Endodermal cell (in vitro differentiated cells): Measurements from ENCODE around the gene HOXD9. TPM values are rescaled to one million over a fixed set of nuclear protein-coding genes. Genes with fewer than 3 reads are reported as not detected.

Experiments
- DNase-seq: peaks from one replicate; pipeline ENCODE4 v3.0.0-alpha.2; 2017
- H3K27ac ChIP-seq: 2 replicates; pipeline ENCODE4 v1.5.1; 2013; ENCODE audit warnings: mild to moderate bottlenecking, low read depth, low read length, moderate library complexity
- H3K27me3 ChIP-seq: 2 replicates; pipeline ENCODE4 v1.6.1; 2013; ENCODE audit warnings: mild to moderate bottlenecking, low read length, moderate library complexity; ENCODE audit not compliant: insufficient read depth, control insufficient read depth, poor library complexity, severe bottlenecking
- H3K36me3 ChIP-seq: 2 replicates; pipeline ENCODE4 v1.7.0; 2013; ENCODE audit warnings: mild to moderate bottlenecking, low read length, moderate library complexity; ENCODE audit not compliant: control insufficient read depth, insufficient read depth
- H3K4me1 ChIP-seq: one replicate; pipeline ENCODE4 v1.7.0; 2013; ENCODE audit warnings: low read length; ENCODE audit not compliant: control insufficient read depth, insufficient read depth
- H3K4me3 ChIP-seq: 2 replicates; pipeline ENCODE4 v1.5.1; 2013; ENCODE audit warnings: mild to moderate bottlenecking, low read length, moderate library complexity
- H3K9ac ChIP-seq: 2 replicates; pipeline ENCODE4 v1.6.1; 2013; ENCODE audit warnings: mild to moderate bottlenecking, low read length, moderate library complexity; ENCODE audit not compliant: poor library complexity, severe bottlenecking; ENCODE audit errors: extremely low read depth
- H3K9me3 ChIP-seq: 2 replicates; pipeline ENCODE4 v1.6.1; 2013; ENCODE audit warnings: mild to moderate bottlenecking, low read length, moderate library complexity; ENCODE audit not compliant: control insufficient read depth
- H3K27ac Mint-ChIP-seq: 2 replicates; pipeline ENCODE4 v1.8.0; 2020; ENCODE audit warnings: mixed read lengths
- H3K27me3 Mint-ChIP-seq: 2 replicates; pipeline ENCODE4 v1.8.0; 2021; ENCODE audit warnings: mild to moderate bottlenecking, mixed read lengths; ENCODE audit not compliant: insufficient read depth
- H3K36me3 Mint-ChIP-seq: 2 replicates; pipeline ENCODE4 v1.8.0; 2020; ENCODE audit warnings: low read depth, mixed read lengths
- H3K4me1 Mint-ChIP-seq: 2 replicates; pipeline ENCODE4 v1.8.0; 2020; ENCODE audit warnings: mixed read lengths
- H3K4me3 Mint-ChIP-seq: 2 replicates; pipeline ENCODE4 v1.8.0; 2020; ENCODE audit warnings: mild to moderate bottlenecking, moderate library complexity, mixed read lengths
- H3K9me3 Mint-ChIP-seq: 2 replicates; pipeline ENCODE4 v1.8.0; 2020; ENCODE audit warnings: mild to moderate bottlenecking, mixed read lengths
- CTCF ChIP-seq: fragments of 200-600 bp; sonication (generic); conservative IDR thresholded peaks from 2 replicates; pipeline ENCODE4 v1.5.0; 2021; ENCODE audit warnings: antibody characterized with exemption, mild to moderate bottlenecking
- WGBS, 2 experiments: methylation state at CpG; one replicate each; pipeline versions ENCODE4 v1.1.5 to v1.1.7; 2013; ENCODE audit warnings: missing lambda C conversion rate in 2 of 2, mixed read lengths in 1 of 2; ENCODE audit not compliant: insufficient coverage in 1 of 2, insufficient read length in 1 of 2; 5-methylcytosine and 5-hydroxymethylcytosine counted together
- total RNA-seq, 2 donors: library from RNA; stranded (reverse); fragmentation: NEBNext Ultra II Directional in 1 of 2; extraction: Animal tissue kit (Norgen Biotek cat#: 25700) in 1 of 2; gene quantifications; 2 replicates in 1 of 2; 3 replicates in 1 of 2; pipeline ENCODE4 v1.2.1, GENCODE V29; 2021

The HOXD9 gene
- total RNA-seq, 2 donors from 2014 or later: not detected

GRCh38 chr2:176170602-176171305 is 48.2 kb downstream of the HOXD9 start:
- Mint-ChIP-seq H3K4me3 (no peak overlapping the region), H3K9me3 (no peaks in the 10 kb centered on the region), H3K27me3 (peaks cover 100% of the 10 kb centered on the region), H3K27ac (no peak overlapping the region), H3K4me1 (peaks cover 24% of the 10 kb centered on the region), H3K36me3 (no peaks in the 10 kb centered on the region)
- TF ChIP-seq CTCF: no peak
- Histone ChIP-seq H3K27ac (no peak overlapping the region), H3K4me3 (no peak overlapping the region), H3K9me3 (no peaks in the 10 kb centered on the region), H3K27me3 (peaks cover 100% of the 10 kb centered on the region), H3K4me1 (peaks cover 16% of the 10 kb centered on the region), H3K36me3 (no peaks in the 10 kb centered on the region), H3K9ac (no peak overlapping the region)
- no peak for DNase-seq
- 44 to 83% methylated on average over 1 of the region's 1 CpG for WGBS, 2 experiments

- H3K4me3 Mint-ChIP-seq: peak overlapping the region; percentile 45
- H3K4me1 Mint-ChIP-seq: peaks cover 27% of the 10 kb centered on the region
- WGBS, 2 experiments: 8 to 9% methylated on average over 26 to 50 of the region's 51 CpGs
- H3K27ac Mint-ChIP-seq: no peak overlapping the region
- no peak overlapping the region for H3K4me3 ChIP-seq
- H3K27me3 ChIP-seq: peaks cover 100% of the 10 kb centered on the region
- no peak overlapping the region for H3K27ac ChIP-seq
- no peaks in the 10 kb centered on the region for H3K36me3 Mint-ChIP-seq
- peaks cover 100% of the 10 kb centered on the region for H3K27me3 Mint-ChIP-seq
- H3K36me3 ChIP-seq: no peaks in the 10 kb centered on the region
- peak; percentile 85 for DNase-seq
- no peaks in the 10 kb centered on the region for H3K9me3 Mint-ChIP-seq
- TF ChIP-seq CTCF: peak; percentile 21
- no peak overlapping the region for H3K9ac ChIP-seq
- peaks cover 16% of the 10 kb centered on the region for H3K4me1 ChIP-seq
- no peaks in the 10 kb centered on the region for H3K9me3 ChIP-seq
These were observed 49.0 kb downstream of the HOXD9 start for GRCh38 chr2:176171351-176172006.

GRCh38 chr2:176172007-176172894 is 49.7 kb downstream of the HOXD9 start:
- no peaks in the 10 kb centered on the region for H3K9me3 ChIP-seq
- DNase-seq: peak; percentile 75

More at GRCh38 chr2:176172007-176172894, 49.7 kb downstream of the HOXD9 start:
- no peak overlapping the region for H3K4me3 ChIP-seq
- Mint-ChIP-seq H3K9me3 (no peaks in the 10 kb centered on the region), H3K4me1 (peaks cover 29% of the 10 kb centered on the region), H3K36me3 (no peaks in the 10 kb centered on the region), H3K4me3 (peak overlapping the region; percentile 45), H3K27ac (no peak overlapping the region), H3K27me3 (peaks cover 100% of the 10 kb centered on the region)
- no peaks in the 10 kb centered on the region for H3K36me3 ChIP-seq
- no peak overlapping the region for H3K27ac ChIP-seq
- H3K4me1 ChIP-seq: peaks cover 16% of the 10 kb centered on the region
- no peak for TF ChIP-seq CTCF
- H3K9ac ChIP-seq: no peak overlapping the region
- WGBS, 2 experiments: 8 to 10% methylated on average over 26 to 60 of the region's 60 CpGs
- H3K27me3 ChIP-seq: peaks cover 100% of the 10 kb centered on the region
